ENCODE results near the gene RTF2.

DNA sequence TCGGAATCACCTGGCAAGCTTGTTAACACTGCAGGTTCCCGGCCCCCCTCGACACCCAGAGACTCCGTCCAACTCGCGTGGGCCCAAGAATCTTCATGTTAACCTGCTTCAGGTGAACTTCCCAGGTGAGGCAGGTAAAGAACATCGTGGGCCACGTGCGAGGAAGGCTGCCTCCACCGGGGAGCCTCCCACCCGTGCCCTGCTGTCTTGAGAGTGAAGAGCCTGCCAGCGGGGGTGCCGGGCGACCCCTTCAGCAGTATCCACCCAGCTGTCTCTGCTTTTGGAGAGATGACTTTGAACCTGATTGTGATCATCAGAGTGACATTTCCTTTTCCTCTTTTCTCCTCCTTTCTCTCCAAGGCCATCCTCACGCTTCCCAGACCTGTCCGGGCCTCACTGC, 22.9 kb upstream of the RTF2 start:
- TF ChIP-seq POLR2AphosphoS5 (IDR thresholded peaks at IDR 0.05) (no peak), EP300 (IDR thresholded peaks at IDR 0.05) (no peak), POLR2A (IDR thresholded peaks at IDR 0.05) (no peak)
- TF ChIP-seq, protein P1, sequence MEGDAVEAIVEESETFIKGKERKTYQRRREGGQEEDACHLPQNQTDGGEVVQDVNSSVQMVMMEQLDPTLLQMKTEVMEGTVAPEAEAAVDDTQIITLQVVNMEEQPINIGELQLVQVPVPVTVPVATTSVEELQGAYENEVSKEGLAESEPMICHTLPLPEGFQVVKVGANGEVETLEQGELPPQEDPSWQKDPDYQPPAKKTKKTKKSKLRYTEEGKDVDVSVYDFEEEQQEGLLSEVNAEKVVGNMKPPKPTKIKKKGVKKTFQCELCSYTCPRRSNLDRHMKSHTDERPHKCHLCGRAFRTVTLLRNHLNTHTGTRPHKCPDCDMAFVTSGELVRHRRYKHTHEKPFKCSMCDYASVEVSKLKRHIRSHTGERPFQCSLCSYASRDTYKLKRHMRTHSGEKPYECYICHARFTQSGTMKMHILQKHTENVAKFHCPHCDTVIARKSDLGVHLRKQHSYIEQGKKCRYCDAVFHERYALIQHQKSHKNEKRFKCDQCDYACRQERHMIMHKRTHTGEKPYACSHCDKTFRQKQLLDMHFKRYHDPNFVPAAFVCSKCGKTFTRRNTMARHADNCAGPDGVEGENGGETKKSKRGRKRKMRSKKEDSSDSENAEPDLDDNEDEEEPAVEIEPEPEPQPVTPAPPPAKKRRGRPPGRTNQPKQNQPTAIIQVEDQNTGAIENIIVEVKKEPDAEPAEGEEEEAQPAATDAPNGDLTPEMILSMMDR (IDR thresholded peaks at IDR 0.05): no peak

Data from sigmoid colon (tissue), 4 donors.